GM21423 (cell line): ENCODE results near the gene SYT1.
"Not testable (repeated sequence)": the region's sequence is repeated elsewhere in the genome, so short reads cannot be mapped to it uniquely, and the experiment has no call there.

Experiments
- ATAC-seq: cut with Tn5 transposase; IDR thresholded peaks from one replicate; pipeline ENCODE4 v1.9.1; 2021; ENCODE audit warnings: mild to moderate bottlenecking, moderate library complexity; ENCODE audit not compliant: unreplicated experiment

The SYT1 gene

GRCh38 chr12:78864403-78864869 lies at the start of gene SYT1:
Gene SYT1, plus strand, starts transcription at chr12:78864774.
- ATAC-seq, result no peak

DNA sequence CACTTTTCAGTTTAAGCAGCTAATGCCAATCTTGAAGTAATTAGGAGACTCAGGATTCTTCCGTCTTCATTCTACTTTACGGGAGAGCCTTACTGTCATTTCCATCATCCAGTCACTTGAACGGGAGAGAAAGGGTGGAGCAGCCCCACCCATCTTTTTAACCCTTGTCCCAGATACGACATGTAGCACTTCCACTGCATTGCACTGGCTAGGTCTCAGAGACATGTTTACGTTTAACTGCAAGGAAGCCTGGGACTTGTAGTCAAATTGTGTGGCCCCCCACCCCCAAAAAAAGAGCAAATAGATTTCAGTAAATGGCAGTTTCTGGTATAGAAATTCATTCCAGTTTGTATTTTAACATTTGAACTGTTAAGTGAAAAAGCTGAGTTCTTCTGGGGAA lies 46.1 kb upstream of the SYT1 start:
- ATAC-seq, result no peak

- ATAC-seq, result no peak
Observed at GRCh38 chr12:78820946-78821345, 43.6 kb upstream of the SYT1 start.

DNA sequence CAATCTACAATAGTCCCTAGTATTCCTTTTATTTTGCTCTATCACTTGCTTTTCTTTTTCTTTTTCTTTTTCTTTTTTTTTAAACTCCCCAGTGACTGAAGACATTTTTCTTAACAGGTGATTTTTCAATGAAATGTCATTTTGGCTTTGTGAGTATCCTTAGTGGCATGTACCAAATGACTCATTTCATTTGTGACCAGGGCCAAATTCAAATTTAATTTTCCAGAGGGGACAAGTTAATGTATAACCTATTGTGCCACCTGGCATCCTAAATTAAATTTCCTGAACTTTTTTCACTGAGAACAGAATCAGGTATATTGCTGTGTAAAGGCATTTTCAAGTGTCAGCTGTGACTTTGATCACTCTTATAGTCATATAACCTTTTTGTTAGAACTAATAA lies 39.7 kb upstream of the SYT1 start:
- no peak for ATAC-seq

DNA sequence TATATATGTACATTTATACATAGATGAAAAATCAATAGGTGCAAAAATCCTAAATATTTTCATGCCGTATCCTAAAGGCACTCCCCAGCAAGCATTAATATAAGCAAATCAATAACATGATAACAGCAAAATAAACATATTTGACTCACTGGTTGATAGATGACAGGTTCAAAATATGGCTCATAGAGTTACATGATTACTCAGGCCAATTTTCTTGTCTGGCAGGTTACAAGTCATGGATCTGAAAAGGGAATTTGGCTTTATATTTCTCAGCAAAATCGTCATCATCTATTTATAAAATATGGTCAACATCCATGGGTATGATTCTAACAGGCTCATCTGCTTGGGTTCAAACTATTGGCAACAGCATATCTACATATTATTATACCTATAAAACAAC lies 34.9 kb upstream of the SYT1 start:
- no peak for ATAC-seq

- no peak for ATAC-seq
Observed at GRCh38 chr12:78835493-78835892, 29.1 kb upstream of the SYT1 start.

DNA sequence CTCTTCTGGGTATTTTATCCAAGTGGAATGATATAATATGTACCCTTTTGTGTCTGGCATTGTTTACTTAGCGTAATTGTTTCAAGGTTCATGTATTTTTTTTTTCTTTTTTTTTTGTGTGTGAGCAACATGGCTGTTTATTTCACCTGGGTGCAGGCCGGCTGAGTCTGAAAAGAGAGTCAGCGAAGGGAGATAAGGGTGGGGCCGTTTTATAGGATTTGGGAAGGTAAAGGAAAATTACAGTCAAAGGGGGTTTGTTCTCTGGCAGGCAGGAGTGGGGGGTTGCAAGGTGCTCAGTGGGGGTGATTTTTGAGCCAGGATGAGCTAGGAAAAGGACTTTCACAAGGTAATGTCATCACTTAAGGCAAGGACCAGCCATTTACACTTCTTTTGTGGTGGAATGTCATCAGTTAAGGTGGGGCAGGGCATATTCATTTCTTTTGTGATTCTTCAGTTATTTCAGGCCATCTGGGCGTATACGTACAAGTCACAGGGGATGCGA lies 24.0 kb upstream of the SYT1 start:
- ATAC-seq, result not testable (repeated sequence)

DNA sequence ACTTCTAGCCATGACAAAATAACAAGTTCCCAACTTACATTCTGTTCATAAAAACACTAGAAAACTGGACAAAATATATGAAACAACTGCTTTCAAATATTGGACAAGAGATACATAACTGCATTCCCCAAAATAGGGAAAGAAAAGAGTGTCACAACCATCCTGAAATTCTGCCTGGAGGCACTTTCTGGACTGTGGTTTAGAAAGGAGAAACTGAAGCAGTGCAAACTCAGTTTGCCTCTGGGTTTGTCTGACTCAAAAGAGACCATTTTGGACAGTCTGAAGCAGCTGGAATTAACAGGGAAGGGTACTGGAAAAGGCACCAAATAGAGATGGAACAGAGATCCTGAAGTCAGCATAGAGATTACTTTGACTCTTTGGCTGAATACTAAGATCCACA lies 11.3 kb upstream of the SYT1 start:
- ATAC-seq, result no peak

- peak; percentile 44 for ATAC-seq
Observed at GRCh38 chr12:78863482-78864402, 832 bp upstream of the SYT1 start.

DNA sequence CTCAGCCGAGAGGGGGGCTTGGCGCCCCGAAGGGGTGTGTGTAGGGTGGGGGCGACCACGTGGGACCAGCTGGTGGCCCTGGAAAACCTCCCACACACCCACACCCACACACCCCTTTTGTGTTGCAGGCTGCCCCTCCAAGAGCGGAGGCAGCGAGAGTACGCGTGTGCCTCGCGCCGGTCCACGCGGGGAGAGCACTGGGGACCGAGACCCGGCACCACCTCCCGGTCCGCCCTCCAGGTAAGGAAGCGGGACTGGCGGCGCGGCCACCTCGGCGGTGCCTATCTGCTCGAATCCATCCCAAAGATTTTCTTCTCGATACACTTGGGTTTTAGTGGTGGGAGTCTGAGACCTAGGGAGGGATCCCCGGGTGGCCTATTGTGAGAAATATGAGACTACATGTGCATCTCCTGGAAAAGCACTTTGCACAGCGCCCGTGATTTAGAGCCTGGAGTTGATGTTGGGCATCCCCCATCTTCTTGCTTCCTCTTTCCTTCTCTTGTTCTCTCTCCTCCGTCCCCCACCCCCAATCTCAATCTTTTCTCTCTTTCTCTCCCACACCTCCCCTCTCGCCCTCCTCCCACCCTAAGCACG lies 393 bp downstream of the SYT1 start:
- no peak for ATAC-seq

- ATAC-seq, result no peak
Observed at GRCh38 chr12:78865516-78865915, 942 bp downstream of the SYT1 start.

GRCh38 chr12:78866518-78866917 lies 1.9 kb downstream of the SYT1 start:
- no peak for ATAC-seq

GRCh38 chr12:78870539-78870938 lies 6.0 kb downstream of the SYT1 start:
- no peak for ATAC-seq

DNA sequence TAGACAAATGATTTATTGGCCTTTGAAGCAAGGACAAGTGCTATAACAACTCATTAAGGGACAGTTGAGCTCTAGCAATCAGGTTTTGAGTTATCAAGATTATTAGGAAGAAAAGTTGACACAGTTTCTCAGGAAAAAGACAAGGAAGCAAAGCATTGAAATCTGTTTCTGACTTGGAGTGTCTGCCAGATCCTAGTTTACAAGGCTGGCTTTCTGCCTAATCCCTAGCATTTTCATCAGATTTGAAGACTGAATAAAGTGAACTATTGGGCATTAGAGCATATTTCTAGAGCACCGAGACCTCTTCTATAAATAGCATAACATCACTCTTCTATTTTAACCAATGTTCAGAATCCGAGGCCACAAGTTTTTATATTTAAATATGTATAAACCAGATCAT lies 7.0 kb downstream of the SYT1 start:
- ATAC-seq, result no peak

DNA sequence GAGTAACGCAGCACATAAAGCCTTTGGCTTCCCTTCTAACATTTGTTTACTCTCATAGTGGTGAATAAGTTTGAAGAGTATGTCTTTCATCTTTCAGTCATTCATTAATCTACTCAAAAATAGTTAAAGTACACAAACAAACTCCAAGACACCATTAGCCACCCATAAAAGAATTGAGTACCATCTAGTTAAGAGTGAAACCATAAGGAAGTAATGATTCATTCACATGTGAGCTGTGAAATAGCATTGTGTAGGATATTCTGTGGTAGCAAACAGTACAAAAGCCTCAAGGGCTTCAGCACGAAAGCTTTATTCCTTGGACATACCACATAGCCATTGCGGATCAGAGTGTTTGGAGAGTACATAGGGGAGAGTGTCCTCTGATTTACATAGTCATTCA lies 13.9 kb downstream of the SYT1 start:
- no peak for ATAC-seq

- ATAC-seq, result no peak
Observed at GRCh38 chr12:78878866-78879265, 14.3 kb downstream of the SYT1 start.

DNA sequence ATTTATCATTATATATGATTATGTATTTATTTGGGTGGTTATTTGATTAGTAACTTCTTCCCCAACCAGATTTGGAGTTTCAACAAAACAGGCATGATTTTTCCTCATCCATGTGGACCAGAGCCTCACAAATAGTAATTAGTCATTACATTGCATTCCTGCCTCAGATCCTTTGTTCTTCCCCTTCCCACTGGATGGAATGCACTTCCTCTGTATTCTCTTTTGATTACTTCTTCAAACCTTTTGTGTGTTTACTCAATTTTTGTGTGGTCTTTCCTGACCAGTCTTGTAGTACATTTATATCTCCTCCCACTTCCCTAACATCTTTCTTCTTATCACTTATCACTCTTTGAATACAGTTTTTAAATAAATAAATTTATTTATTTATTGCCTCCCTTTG lies 15.5 kb downstream of the SYT1 start:
- ATAC-seq, result no peak

- no peak for ATAC-seq
Observed at GRCh38 chr12:78881685-78882084, 17.1 kb downstream of the SYT1 start.

GRCh38 chr12:78885466-78885865 lies 20.9 kb downstream of the SYT1 start:
- ATAC-seq, result no peak

DNA sequence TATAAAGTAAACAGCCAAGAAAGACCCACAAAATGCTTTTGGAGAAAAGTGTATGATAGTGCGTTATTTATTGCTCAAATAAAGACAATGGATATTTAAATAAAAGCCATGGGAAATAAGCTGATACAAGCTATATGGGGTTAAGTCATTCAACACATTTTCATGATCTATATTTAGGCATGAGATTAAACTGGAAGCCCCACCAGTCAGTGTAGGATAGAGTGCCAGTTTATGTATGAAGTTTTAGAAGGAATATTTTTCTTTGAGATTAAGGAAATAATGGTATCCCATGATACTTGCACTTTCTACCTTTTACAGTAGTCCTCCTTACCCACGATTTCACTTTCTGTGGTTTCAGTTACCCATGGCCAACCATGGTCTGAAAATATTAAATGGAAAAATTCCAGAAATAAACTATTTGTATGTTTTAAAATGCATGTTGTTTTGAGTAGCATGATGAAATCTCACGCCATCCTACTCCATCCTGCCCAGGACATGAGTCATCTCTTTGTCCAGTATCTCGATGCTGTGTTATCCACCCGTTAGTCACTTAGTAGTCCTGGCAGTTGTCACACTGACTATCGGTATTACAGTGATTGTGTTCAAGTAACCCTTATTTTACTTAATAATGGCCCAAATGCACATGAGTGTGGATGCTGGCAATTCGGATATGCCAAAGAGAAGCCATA lies 22.3 kb downstream of the SYT1 start:
- ATAC-seq, result no peak

- no peak for ATAC-seq
Observed at GRCh38 chr12:78887444-78887843, 22.9 kb downstream of the SYT1 start.

DNA sequence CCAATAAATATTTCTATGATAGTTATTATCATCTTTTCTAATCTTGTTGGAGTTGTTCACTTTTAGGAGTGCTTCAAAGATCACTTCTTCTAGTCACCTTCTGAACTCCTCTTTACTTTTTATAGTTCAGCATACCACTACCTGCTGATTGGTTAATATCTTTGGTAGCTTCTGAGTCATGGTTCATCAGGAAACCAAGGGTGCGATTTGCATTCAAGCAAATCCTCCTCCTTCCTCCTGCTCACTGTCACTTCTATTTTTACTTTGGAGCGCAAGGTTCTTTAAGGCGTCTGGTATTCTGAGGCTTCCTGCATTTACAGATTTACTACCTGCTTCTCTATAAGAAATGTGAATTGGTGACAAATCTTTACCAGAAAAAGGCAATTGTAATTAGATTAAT lies 24.0 kb downstream of the SYT1 start:
- ATAC-seq, result peak; percentile 96
